Activated naive CD8-positive, alpha-beta T cell treated with anti-CD3 and anti-CD28 coated beads, Interleukin-2, amount 50 U/mL, for 24 hours (primary cell): ENCODE data around the gene FAM118A.
"Not testable (repeated sequence)": the region's sequence is repeated elsewhere in the genome, so short reads cannot be mapped to it uniquely, and the experiment has no call there.

Experiments
- ATAC-seq: fragments of 150-1000 bp; cut with Tn5 transposase; one replicate; pipeline ENCODE4 v1.10.0; 2021
- DNase-seq: peaks from one replicate; pipeline ENCODE4 v3.0.0; 2021
- H3K27ac Mint-ChIP-seq: one replicate; pipeline ENCODE4 v1.8.0; 2021; ENCODE audit warnings: mild to moderate bottlenecking, mixed read lengths
- H3K27me3 Mint-ChIP-seq: one replicate; pipeline ENCODE4 v1.8.0; 2021; ENCODE audit warnings: mixed read lengths
- H3K36me3 Mint-ChIP-seq: one replicate; pipeline ENCODE4 v1.8.0; 2021; ENCODE audit warnings: low read depth, mixed read lengths
- H3K4me1 Mint-ChIP-seq: one replicate; pipeline ENCODE4 v1.8.0; 2021; ENCODE audit warnings: mixed read lengths
- H3K4me3 Mint-ChIP-seq: one replicate; pipeline ENCODE4 v1.8.0; 2021; ENCODE audit warnings: mild to moderate bottlenecking, moderate library complexity, mixed read lengths
- H3K9me3 Mint-ChIP-seq: one replicate; pipeline ENCODE4 v1.8.0; 2021; ENCODE audit warnings: mixed read lengths

Gene FAM118A

DNA sequence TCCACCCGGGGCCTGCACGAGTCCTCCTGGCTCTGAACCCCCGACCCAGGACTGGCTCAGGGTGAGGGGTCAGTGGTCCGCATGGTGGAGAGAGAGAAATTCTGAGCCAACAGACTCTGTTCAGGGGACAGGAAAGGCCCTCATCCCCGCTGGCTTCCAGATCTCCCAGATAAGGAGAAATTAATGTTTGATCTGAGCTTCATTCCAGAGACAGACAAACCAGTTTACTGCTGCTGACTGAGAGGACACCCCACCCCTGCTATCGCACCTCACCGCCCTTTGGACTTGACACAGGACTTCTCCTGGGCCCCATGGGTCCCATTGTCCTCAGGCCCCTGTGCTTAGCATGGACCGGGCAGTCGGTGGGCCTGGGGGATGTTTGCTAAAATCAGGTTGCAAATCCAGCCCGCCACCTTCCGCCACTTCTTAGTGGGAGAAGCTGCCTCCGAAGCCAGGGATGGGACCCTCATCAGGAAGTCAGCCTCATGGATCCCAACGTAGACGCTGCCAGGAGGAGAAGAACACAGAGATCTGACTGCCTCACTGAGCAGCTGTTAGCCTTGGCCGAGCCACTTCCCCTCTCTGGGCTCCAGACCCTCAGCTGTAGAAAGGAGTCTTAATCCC is 36.2 kb upstream of the FAM118A start:
- Mint-ChIP-seq H3K36me3 (no peaks in the 10 kb centered on the region), H3K27ac (no peak overlapping the region), H3K27me3 (peaks cover 19% of the 10 kb centered on the region), H3K4me3 (no peak overlapping the region), H3K4me1 (peaks cover 12% of the 10 kb centered on the region), H3K9me3 (no peaks in the 10 kb centered on the region)
- no peak for ATAC-seq
- DNase-seq, result no peak

DNA sequence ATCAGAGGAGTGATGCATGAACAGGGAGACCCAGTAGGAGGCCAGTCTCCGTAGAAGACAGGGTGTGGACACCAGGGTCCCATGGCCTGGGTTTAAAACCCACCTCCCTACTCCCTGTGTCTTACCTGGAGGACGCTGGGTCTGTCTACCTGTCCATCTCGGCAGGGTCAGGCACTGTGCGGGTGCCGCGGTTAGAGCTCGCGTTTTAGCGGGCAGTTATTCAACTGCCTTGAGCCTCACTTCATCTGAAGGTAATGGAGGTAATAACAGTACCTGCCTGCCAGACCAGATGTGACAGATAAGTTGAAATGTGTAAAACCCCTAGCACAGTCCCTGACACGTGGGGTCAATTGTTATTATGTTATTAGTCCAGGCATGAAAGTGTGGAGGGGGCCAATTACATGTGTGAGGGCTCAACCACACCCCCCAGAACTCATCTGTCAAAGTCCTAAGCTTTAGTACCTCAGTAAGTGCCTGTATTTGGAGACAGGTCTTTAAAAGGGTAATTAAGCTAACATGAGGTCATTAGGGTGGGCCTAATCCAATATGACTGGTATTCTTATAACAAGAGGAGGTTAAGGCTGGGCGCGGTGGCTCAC is 33.1 kb upstream of the FAM118A start:
- H3K27ac Mint-ChIP-seq, result no peak overlapping the region
- peaks cover 20% of the 10 kb centered on the region for H3K4me1 Mint-ChIP-seq
- H3K36me3 Mint-ChIP-seq, result no peaks in the 10 kb centered on the region
- DNase-seq (no peak), ATAC-seq (no peak)
- no peak overlapping the region for H3K4me3 Mint-ChIP-seq
- peaks cover 2% of the 10 kb centered on the region for H3K27me3 Mint-ChIP-seq
- no peaks in the 10 kb centered on the region for H3K9me3 Mint-ChIP-seq

DNA sequence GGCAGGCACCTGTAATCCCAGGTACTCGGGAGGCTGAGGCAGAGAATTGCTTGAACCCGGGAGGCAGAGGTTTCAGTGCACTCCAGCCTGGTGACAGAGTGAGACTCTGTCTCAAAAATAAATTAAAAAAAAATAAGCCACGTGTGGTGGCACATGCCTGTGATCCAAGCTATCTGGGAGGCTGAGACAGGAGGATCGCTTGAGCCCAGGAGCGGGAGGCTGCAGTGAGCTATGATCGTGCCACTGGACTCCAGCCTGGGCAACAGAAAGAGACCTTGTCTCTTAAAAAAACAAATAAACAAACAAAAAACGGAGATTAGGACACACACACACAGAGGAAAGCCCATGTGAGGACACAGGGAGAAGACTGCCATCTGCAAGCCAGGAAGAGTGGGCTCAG is 32.0 kb upstream of the FAM118A start:
- not testable (repeated sequence) for DNase-seq, H3K27ac Mint-ChIP-seq

DNA sequence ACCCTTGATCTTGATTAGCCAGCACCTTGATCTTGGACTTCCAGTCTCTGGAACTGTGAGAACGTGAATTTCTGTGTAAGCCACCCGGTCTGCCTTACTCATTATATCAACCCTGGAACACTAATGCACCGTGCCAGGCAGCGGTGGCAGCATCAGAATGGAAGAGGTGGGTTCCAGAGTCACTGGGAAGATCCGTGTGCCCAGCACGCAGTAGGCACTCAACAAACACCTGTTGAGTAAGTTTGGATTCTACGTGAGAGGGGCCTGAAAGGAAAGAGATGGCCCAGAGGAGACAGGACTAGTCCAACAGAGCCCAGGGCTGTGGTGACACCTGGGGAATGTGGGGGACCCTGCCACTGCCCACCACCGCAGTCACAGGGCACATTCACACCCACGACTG is 31.6 kb upstream of the FAM118A start:
- no peak for ATAC-seq
- Mint-ChIP-seq H3K27me3 (peaks cover 12% of the 10 kb centered on the region), H3K4me1 (peaks cover 20% of the 10 kb centered on the region), H3K27ac (no peak overlapping the region), H3K9me3 (no peaks in the 10 kb centered on the region), H3K4me3 (no peak overlapping the region), H3K36me3 (no peaks in the 10 kb centered on the region)
- no peak for DNase-seq

More for the DNA sequence above, 32.0 kb upstream of the FAM118A start:
- not testable (repeated sequence) for H3K4me3 Mint-ChIP-seq, H3K9me3 Mint-ChIP-seq, H3K36me3 Mint-ChIP-seq, ATAC-seq
- peaks cover 20% of the 10 kb centered on the region for H3K4me1 Mint-ChIP-seq
- peaks cover 11% of the 10 kb centered on the region for H3K27me3 Mint-ChIP-seq

DNA sequence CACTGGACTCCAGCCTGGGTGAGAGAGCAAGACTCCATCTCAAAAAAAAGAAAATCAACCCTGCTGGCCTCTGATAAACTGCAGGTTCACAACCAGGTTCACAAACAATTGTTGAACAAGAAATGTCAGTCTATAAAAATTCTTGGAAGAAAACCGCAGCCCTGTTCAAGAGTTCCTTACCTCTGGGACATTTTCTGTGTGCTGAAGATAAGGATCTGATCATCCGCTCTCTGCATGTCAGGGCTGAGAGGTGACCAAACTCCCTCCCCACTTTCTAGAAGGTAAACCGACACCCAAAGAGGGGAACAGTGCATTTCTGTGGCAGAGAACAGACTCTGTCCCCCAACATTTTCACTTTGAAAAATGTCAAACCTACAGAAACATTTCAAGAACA is 29.1 kb upstream of the FAM118A start:
- no peak overlapping the region for H3K4me3 Mint-ChIP-seq
- H3K27ac Mint-ChIP-seq, result no peak overlapping the region
- no peaks in the 10 kb centered on the region for H3K9me3 Mint-ChIP-seq
- peaks cover 24% of the 10 kb centered on the region for H3K4me1 Mint-ChIP-seq
- H3K27me3 Mint-ChIP-seq, result peaks cover 30% of the 10 kb centered on the region
- no peak for DNase-seq
- H3K36me3 Mint-ChIP-seq, result no peaks in the 10 kb centered on the region
- no peak for ATAC-seq

DNA sequence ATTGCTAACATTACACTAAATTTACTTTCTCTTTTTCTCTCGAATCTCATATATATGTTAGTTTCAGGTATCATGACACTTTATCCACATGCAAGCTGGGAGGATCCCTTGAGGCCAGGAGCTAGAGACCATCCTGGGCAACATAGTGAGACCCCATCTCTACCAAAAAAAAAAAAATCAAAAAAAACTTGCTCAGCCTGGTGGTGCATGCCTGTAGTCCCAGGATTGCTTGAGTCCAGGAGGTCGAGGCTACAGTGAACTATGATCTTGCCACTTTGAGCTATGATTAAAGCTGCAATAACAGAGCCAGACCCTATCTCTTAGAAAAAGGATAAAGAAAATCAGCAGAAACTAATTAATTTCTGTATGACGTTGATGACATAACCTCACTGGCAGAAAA is 28.7 kb upstream of the FAM118A start:
- ATAC-seq (no peak), DNase-seq (no peak)
- Mint-ChIP-seq H3K36me3 (no peaks in the 10 kb centered on the region), H3K27me3 (peaks cover 28% of the 10 kb centered on the region), H3K9me3 (no peaks in the 10 kb centered on the region), H3K4me3 (no peak overlapping the region), H3K4me1 (peaks cover 24% of the 10 kb centered on the region), H3K27ac (no peak overlapping the region)

DNA sequence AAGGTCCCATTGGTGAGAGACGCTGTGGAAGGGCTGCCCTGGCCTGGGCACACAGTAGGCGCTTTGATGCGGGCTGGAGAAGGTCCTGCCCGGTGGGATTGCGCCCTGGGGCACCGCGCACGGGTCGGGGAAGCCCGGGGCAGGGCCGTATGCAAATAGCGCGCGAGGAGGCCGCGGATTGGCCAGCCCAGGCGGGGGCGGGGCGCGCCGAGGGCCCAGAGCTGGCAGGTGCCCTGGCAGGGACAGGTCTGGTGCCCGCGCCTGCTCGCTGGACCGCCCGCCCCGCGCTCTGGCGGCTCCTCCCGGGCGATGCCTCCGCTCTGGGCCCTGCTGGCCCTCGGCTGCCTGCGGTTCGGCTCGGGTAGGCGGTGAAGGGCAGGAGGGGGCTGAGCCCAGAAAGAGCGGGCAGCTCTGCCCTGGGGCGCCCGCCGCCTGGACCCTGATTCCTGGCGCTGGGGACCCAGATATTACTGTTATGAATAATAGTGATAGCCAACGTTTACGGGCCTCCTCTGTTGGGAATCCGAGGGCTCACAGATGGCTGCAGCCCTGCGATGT is 24.9 kb upstream of the FAM118A start, which contains the start of gene UPK3A:
TSS of gene UPK3A (plus strand) at position 245 of the 558 bp plus-strand sequence. CDS start at position 310, 65 bp downstream.
- no peaks in the 10 kb centered on the region for H3K9me3 Mint-ChIP-seq
- H3K27me3 Mint-ChIP-seq, result peaks cover 28% of the 10 kb centered on the region
- H3K27ac Mint-ChIP-seq, result no peak within 1 kb of the TSS
- no peak within 1 kb of the TSS for H3K4me3 Mint-ChIP-seq
- peaks cover 26% of the 10 kb centered on the region for H3K4me1 Mint-ChIP-seq
- ATAC-seq (peak; percentile 79), DNase-seq (peak; percentile 67)
- H3K36me3 Mint-ChIP-seq, result no peaks in the 10 kb centered on the region

DNA sequence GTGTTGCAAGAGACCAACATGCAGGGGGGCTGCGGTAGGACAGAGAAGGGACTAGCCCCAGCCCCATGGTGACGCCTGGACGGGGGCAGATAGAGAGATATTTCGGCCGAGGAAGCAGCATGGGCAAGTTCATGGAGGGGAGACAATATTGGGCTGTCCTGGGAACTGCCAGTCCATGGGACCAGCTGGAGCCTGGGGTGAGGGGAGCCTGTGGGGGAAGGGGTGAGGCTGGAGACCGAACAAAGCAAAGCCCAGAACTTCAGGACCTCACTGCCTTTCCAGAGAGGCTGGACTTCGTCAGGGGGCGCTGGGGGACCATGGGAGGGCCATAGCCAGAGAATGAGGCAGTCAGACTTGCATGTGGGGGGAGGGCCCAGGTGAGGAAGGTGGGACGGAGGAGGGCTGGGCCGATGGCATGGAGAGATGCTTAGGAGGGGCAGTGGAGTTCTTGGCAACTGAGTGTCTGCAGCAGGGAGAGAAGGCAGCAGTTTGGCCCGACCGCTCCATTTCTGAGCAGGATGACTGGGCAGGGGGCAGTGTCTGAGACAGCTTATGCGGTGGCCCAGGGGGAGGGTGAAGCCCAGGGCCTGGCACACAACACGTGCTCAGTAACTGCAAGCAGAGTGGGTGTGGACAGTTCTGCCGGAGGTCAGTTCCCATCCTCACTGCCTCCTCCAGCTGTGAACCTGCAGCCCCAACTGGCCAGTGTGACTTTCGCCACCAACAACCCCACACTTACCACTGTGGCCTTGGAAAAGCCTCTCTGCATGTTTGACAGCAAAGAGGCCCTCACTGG is 24.3 kb upstream of the FAM118A start:
- no peaks in the 10 kb centered on the region for H3K36me3 Mint-ChIP-seq
- H3K27ac Mint-ChIP-seq, result no peak overlapping the region
- ATAC-seq, result no peak
- peaks cover 20% of the 10 kb centered on the region for H3K4me1 Mint-ChIP-seq
- H3K4me3 Mint-ChIP-seq, result no peak overlapping the region
- no peak for DNase-seq
- H3K27me3 Mint-ChIP-seq, result peaks cover 28% of the 10 kb centered on the region
- no peaks in the 10 kb centered on the region for H3K9me3 Mint-ChIP-seq

DNA sequence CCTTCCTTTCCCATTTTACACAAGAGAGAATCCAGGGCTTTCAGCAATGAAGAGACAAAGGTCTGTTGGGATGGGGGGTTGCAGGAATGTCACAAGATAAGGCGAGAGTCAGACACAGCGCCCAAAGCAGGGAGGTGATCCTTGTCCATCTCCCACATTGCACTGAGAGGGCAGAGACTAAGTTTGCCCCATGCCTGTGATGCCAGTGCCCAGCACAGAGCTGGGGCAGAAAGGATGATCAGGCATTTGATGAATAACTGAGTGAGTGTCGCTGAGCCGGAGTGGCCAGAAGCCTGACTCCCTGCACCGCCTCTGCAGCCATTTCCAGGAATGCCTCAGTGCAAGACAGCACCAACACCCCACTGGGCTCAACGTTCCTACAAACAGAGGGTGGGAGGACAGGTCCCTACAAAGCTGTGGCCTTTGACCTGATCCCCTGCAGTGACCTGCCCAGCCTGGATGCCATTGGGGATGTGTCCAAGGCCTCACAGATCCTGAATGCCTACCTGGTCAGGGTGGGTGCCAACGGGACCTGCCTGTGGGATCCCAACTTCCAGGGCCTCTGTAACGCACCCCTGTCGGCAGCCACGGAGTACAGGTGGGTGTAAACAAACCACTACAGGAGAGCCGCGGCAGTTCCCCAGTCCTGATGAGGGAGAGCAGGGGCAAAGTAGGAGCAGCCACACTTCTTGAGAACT is 22.7 kb upstream of the FAM118A start:
- no peaks in the 10 kb centered on the region for H3K36me3 Mint-ChIP-seq
- H3K4me3 Mint-ChIP-seq, result no peak overlapping the region
- H3K27me3 Mint-ChIP-seq, result peaks cover 26% of the 10 kb centered on the region
- H3K27ac Mint-ChIP-seq, result peak overlapping the region; percentile 16
- no peaks in the 10 kb centered on the region for H3K9me3 Mint-ChIP-seq
- peaks cover 13% of the 10 kb centered on the region for H3K4me1 Mint-ChIP-seq
- DNase-seq (no peak), ATAC-seq (no peak)

DNA sequence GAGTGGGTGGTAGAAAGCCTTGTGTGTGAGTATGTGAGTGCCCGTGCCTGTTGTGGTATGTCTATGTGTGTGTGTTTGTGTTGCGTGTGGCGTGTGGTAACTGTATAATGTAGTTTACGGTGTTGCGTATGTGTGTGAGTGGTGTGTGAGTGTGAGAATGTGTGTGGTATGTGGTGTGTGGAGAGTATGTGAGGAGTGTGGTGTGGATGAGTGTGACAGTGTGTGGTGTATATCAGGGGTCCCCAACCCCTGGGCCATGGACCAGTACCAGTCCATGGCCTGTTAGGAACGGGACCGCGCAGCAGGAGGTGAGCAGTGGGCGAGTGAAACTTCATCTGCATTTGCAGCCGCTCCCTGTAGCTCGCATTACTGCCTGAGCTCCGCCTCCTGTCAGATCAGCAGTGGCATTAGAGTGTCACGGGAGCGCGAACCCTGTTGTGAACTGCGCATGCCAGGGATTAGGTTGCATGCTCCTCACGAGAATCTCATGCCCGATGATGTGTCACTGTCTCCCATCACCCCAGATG is 19.3 kb upstream of the FAM118A start:
- H3K4me1 Mint-ChIP-seq, result peaks cover 14% of the 10 kb centered on the region
- no peaks in the 10 kb centered on the region for H3K9me3 Mint-ChIP-seq

DNA sequence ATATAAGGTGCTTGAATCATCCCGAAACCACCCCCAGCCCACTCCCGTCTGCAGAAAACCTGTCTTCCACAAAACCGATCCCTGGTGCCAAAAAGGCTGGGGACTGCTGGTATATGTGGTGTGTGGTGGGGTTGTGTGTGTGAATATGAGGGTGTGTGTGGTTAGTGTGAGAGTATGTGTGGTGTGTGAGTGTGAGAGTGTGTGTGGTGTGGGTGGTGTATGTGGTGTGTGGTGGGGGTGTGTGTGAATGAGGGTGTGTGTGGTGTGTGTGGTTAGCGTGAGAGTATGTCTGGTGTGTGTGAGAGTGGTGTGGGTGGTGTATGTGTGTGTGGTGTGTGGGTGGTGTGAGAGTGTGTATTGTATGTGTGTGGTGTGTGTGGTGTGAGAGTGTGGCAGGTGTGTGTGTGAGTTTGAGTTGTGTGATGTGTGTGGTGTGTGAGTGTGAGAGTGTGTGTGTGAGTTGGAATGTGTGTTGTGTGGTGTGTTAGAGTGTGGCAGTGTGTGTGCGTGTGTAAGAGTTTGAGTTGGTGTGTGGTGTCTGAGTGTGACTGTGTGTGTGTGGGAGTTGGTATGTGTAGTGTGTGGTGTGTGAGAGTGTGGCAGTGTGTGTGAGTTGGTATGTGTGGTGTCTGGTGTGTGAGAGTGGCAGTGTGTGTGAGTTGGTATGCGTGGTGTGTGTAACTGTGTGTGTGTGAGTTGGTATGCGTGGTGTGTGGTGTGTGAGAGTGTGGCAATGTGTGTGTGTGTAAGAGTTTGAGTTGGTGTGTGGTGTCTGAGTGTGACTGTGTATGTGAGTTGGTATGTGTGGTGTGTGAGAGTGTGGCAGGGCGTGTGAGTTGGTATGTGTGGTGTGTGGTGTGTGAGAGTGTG is 18.4 kb upstream of the FAM118A start:
- Mint-ChIP-seq H3K9me3 (no peaks in the 10 kb centered on the region), H3K4me1 (peaks cover 19% of the 10 kb centered on the region), H3K4me3 (no peak overlapping the region), H3K27ac (no peak overlapping the region), H3K36me3 (no peaks in the 10 kb centered on the region), H3K27me3 (peaks cover 2% of the 10 kb centered on the region)
- DNase-seq (no peak), ATAC-seq (no peak)

More for the DNA sequence above, 19.3 kb upstream of the FAM118A start:
- Mint-ChIP-seq H3K36me3 (no peaks in the 10 kb centered on the region), H3K27ac (no peak overlapping the region), H3K27me3 (peaks cover 3% of the 10 kb centered on the region), H3K4me3 (no peak overlapping the region)
- no peak for DNase-seq
- no peak for ATAC-seq

DNA sequence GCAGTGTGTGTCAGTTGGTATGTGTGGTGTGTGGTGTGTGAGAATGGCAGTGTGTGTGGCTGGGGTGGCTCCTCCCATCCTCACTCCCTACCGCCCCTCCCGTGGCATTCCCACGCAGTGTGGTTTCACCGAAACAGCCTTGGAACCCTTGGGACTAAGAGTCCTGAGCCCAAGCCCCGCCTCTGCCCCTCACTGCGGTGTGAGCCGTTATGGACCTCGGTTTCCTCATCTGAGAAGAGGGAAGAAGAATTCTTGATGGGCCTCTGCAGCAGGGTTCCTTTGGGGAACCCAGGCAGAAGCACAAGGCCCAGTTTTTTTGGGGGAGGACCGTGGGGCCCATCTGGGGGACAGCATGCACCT is 17.8 kb upstream of the FAM118A start:
- ATAC-seq, result no peak
- no peaks in the 10 kb centered on the region for H3K9me3 Mint-ChIP-seq
- H3K27me3 Mint-ChIP-seq, result peaks cover 2% of the 10 kb centered on the region
- H3K36me3 Mint-ChIP-seq, result no peaks in the 10 kb centered on the region
- peaks cover 23% of the 10 kb centered on the region for H3K4me1 Mint-ChIP-seq
- DNase-seq, result no peak
- no peak overlapping the region for H3K27ac Mint-ChIP-seq
- no peak overlapping the region for H3K4me3 Mint-ChIP-seq

DNA sequence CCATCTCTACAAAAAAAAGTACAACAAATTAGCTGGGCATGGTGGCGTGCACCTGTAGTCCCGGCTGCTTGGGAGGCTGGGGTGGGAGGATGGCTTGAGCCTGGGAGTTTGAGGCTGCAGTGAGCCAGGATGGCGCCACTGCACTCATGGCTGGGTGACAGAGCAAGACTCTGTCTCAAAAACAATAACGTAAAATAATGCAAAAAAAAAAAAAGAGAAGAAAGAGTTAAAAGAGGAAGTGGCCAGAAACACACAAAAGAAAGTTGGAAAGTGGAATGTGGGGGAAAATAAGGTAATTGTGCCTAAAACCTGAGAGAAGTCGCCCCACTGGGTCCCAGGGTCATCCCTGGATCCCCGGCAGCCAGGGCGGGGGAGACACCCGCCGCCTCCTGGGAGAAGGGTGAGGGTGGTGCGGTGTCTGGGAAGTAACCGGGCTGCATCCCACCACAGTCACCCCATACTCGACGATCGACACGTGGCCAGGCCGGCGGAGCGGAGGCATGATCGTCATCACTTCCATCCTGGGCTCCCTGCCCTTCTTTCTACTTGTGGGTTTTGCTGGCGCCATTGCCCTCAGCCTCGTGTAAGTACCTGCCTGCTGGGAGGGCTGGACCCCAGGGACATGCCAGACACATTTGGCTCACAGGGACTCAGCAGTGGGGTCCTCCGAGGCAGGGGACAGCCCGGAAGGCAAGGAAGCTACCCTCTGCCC is 16.8 kb upstream of the FAM118A start:
- DNase-seq, result no peak
- H3K9me3 Mint-ChIP-seq, result no peaks in the 10 kb centered on the region

More for the DNA sequence above, 16.8 kb upstream of the FAM118A start:
- no peak for ATAC-seq
- Mint-ChIP-seq H3K27ac (no peak overlapping the region), H3K4me1 (peaks cover 23% of the 10 kb centered on the region), H3K27me3 (peaks cover 2% of the 10 kb centered on the region), H3K4me3 (no peak overlapping the region), H3K36me3 (no peaks in the 10 kb centered on the region)
